ENCODE data around the gene METAP1.
"Not testable (repeated sequence)": the region's sequence is repeated elsewhere in the genome, so short reads cannot be mapped to it uniquely, and the experiment has no call there.

METAP1 gene

DNA sequence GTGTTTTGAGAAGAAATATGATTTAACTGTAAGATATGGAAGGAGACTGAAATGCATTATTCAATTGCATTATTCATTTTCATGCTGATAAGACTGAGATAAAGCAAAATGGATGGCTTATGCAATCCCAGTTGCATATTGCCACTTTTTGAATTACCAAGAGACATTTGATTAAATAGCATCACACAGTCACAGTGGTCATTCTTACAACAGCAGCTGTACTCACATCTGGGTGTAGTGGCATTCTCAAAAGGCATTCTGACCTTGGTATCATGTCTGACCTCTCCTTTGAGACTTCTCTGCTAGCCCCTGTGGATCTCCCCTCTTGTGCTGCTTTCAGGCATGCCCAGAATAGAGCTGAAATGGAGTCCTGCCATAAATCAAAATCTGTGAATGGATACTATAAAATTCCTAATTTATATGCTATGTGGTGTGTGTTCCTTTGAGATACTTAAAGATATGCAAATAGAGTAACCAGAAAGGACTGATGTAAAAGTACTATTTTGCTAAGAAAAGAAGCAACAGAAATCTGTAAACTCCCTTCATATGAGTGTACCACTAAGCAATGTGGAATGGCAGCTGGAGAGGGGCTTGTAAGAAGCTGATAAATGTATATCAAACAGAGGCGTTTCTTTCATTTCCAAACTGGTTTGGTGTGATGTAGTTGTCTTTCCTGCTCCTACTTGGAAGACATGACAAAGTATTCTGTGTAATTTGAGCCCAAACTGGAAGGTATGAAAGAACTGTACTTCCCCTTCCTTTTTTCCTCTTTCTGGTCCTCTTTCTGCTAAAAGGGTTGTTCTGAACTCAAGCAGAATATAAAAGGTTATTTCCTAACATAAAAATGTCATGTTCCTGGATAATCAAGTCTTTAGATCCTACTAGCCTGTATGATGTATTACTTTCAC lies 25.4 kb upstream of the METAP1 start:
- Histone ChIP-seq H3K4me3 (ENCODE audit: low read depth in 1 of 2, low read length in 2 of 2) (no peak overlapping the region), H3K36me3 (ENCODE audit: control insufficient read depth in 1 of 2, insufficient read depth in 2 of 2, low read length in 2 of 2) (no peaks in the 10 kb centered on the region), H3K9me3 (ENCODE audit: control insufficient read depth in 1 of 2, low read length in 2 of 2) (no peaks in the 10 kb centered on the region), H3K27me3 (ENCODE audit: low read depth, low read length) (no peaks in the 10 kb centered on the region), H3K4me1 (ENCODE audit: control insufficient read depth in 1 of 2, insufficient read depth in 2 of 2, low read length in 2 of 2) (no peaks in the 10 kb centered on the region), H3K27ac (ENCODE audit: low read length) (no peak overlapping the region)

GRCh38 chr4:98976716-98977115 lies 18.8 kb upstream of the METAP1 start:
- H3K4me3 ChIP-seq (ENCODE audit: low read depth in 1 of 2, low read length in 2 of 2): no peak overlapping the region
- H3K36me3 ChIP-seq (ENCODE audit: control insufficient read depth in 1 of 2, insufficient read depth in 2 of 2, low read length in 2 of 2): no peaks in the 10 kb centered on the region
- no peak overlapping the region for H3K27ac ChIP-seq (ENCODE audit: low read length)

DNA sequence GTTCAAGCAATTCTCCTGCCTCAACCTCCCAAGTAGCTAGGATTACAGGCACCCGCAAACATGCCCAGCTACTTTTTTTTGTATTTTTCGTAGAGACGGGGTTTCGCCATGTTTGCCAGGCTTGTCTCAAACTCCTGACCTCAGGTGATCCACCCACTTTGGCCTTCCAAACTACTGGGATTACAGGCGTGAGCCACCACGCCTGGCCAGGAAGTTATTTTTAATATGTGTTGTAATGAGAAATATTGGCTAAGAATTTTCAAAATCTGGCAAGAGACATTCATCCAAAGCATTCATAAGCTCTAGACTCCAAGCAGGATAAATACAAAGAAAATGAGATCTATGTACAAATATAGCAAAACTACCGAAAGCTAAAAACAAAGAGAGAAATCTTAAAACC lies 18.0 kb upstream of the METAP1 start:
- no peak overlapping the region for H3K4me3 ChIP-seq (ENCODE audit: low read depth in 1 of 2, low read length in 2 of 2)
- no peaks in the 10 kb centered on the region for H3K27me3 ChIP-seq (ENCODE audit: low read depth, low read length)
- H3K27ac ChIP-seq (ENCODE audit: low read length): no peak overlapping the region
- no peaks in the 10 kb centered on the region for H3K36me3 ChIP-seq (ENCODE audit: control insufficient read depth in 1 of 2, insufficient read depth in 2 of 2, low read length in 2 of 2)
- no peaks in the 10 kb centered on the region for H3K4me1 ChIP-seq (ENCODE audit: control insufficient read depth in 1 of 2, insufficient read depth in 2 of 2, low read length in 2 of 2)
- H3K9me3 ChIP-seq (ENCODE audit: control insufficient read depth in 1 of 2, low read length in 2 of 2): no peaks in the 10 kb centered on the region

More at GRCh38 chr4:98976716-98977115, 18.8 kb upstream of the METAP1 start:
- Histone ChIP-seq H3K4me1 (ENCODE audit: control insufficient read depth in 1 of 2, insufficient read depth in 2 of 2, low read length in 2 of 2) (no peaks in the 10 kb centered on the region), H3K27me3 (ENCODE audit: low read depth, low read length) (no peaks in the 10 kb centered on the region), H3K9me3 (ENCODE audit: control insufficient read depth in 1 of 2, low read length in 2 of 2) (no peaks in the 10 kb centered on the region)

DNA sequence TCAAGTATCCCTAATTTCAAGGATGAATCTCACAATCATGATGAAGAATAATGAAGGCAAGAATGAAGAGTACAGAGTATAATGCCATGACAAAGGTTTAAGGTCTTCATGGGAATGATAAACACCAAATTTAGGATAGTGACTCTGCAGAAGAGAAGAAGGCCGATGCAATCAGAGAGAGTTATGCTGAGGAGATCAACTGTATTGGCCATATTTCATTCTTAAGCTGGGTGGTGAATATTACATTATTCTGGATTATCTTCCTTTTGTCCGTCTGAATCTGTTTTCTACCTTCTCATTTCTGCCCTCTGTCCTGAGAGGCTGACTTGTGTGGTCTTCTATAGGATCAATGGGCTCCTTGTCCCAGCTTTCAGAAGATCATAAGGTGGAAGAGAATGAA lies 7.8 kb upstream of the METAP1 start:
- Histone ChIP-seq H3K4me1 (ENCODE audit: control insufficient read depth in 1 of 2, insufficient read depth in 2 of 2, low read length in 2 of 2) (no peaks in the 10 kb centered on the region), H3K9me3 (ENCODE audit: control insufficient read depth in 1 of 2, low read length in 2 of 2) (no peaks in the 10 kb centered on the region), H3K27me3 (ENCODE audit: low read depth, low read length) (no peaks in the 10 kb centered on the region), H3K4me3 (ENCODE audit: low read depth in 1 of 2, low read length in 2 of 2) (no peak overlapping the region), H3K36me3 (ENCODE audit: control insufficient read depth in 1 of 2, insufficient read depth in 2 of 2, low read length in 2 of 2) (no peaks in the 10 kb centered on the region), H3K27ac (ENCODE audit: low read length) (no peak overlapping the region)

DNA sequence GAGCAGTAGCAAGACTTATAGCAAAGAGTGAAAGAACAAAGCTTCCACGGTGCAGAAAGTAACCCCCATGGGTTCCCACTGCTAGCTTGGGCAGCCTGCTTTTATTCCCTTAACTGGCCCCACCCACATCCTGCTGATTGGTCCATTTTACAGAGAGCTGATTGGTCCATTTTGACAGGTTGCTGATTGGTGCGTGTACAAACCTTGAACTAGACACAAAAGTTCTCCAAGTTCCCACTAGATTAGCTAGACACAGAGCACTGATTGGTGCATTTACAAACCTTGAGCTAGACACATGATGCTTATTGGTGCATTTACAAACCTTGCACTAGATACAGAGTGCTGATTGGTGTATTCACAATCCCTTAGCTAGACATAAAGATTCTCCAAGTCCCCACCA lies 2.7 kb upstream of the METAP1 start:
- H3K4me1 ChIP-seq (ENCODE audit: control insufficient read depth in 1 of 2, insufficient read depth in 2 of 2, low read length in 2 of 2): peaks cover 0 to 13% of the 10 kb centered on the region in 2 donors

GRCh38 chr4:98993419-98994071 lies 2.0 kb upstream of the METAP1 start:
- Histone ChIP-seq H3K27ac (ENCODE audit: low read length) (no peak overlapping the region), H3K4me3 (ENCODE audit: low read depth in 1 of 2, low read length in 2 of 2) (no peak overlapping the region), H3K36me3 (ENCODE audit: control insufficient read depth in 1 of 2, insufficient read depth in 2 of 2, low read length in 2 of 2) (no peaks in the 10 kb centered on the region), H3K27me3 (ENCODE audit: low read depth, low read length) (no peaks in the 10 kb centered on the region), H3K4me1 (ENCODE audit: control insufficient read depth in 1 of 2, insufficient read depth in 2 of 2, low read length in 2 of 2) (peaks cover 0 to 13% of the 10 kb centered on the region in 2 donors), H3K9me3 (ENCODE audit: control insufficient read depth in 1 of 2, low read length in 2 of 2) (no peaks in the 10 kb centered on the region)

More for the DNA sequence above, 2.7 kb upstream of the METAP1 start:
- not testable (repeated sequence) for H3K36me3 ChIP-seq (ENCODE audit: control insufficient read depth in 1 of 2, insufficient read depth in 2 of 2, low read length in 2 of 2); H3K4me3 ChIP-seq (ENCODE audit: low read depth in 1 of 2, low read length in 2 of 2); H3K27ac ChIP-seq (ENCODE audit: low read length); H3K27me3 ChIP-seq (ENCODE audit: low read depth, low read length); H3K9me3 ChIP-seq (ENCODE audit: control insufficient read depth in 1 of 2, low read length in 2 of 2)

GRCh38 chr4:98994474-98995182 lies 893 bp upstream of the METAP1 start:
- no peaks in the 10 kb centered on the region for H3K27me3 ChIP-seq (ENCODE audit: low read depth, low read length)
- H3K36me3 ChIP-seq (ENCODE audit: control insufficient read depth in 1 of 2, insufficient read depth in 2 of 2, low read length in 2 of 2): no peaks in the 10 kb centered on the region
- H3K27ac ChIP-seq (ENCODE audit: low read length): peak overlapping the region; percentile 93
- H3K4me1 ChIP-seq (ENCODE audit: control insufficient read depth in 1 of 2, insufficient read depth in 2 of 2, low read length in 2 of 2): peaks cover 0 to 13% of the 10 kb centered on the region in 2 donors
- H3K9me3 ChIP-seq (ENCODE audit: control insufficient read depth in 1 of 2, low read length in 2 of 2): no peaks in the 10 kb centered on the region
- peak overlapping the region; percentile 70 to 89 for H3K4me3 ChIP-seq (ENCODE audit: low read depth in 1 of 2, low read length in 2 of 2)

DNA sequence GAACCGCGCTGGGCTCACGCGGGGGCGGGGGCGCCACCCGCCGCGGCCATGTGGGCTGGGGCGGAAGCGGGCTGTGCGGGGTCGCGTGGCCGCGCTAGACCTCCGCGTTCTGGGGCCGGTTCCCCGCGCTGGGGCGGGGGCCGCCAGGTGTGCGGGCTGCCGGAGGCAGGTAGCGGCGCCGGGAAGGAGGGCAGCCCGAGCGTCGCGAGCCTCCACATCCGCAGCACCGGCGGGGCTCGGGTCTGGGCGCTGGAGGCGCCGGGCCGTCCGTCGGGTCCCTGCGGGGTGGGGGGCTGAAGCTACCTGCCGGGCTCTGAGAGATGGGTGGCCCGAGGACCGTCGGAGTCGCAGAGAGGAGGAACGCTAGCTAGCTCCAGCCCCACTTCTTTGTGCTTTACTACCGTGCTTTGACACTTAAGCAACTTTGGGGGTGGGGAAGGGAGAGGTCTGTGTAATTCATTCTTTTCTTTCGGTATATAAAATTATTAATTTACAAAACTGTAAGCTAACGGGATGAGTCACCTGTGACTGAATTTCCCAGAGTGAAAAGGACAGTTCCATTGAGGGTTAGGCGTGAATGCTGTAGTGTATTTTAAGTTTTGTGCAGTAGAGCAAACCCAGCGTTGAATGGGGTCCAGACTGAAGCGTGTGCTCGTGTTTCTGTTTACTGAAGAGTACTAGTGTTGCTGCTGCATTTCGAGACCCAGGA lies 689 bp downstream of the METAP1 start:
- Histone ChIP-seq H3K9me3 (ENCODE audit: control insufficient read depth in 1 of 2, low read length in 2 of 2) (no peaks in the 10 kb centered on the region), H3K27me3 (ENCODE audit: low read depth, low read length) (no peaks in the 10 kb centered on the region), H3K27ac (ENCODE audit: low read length) (peak overlapping the region; percentile 65), H3K36me3 (ENCODE audit: control insufficient read depth in 1 of 2, insufficient read depth in 2 of 2, low read length in 2 of 2) (no peaks in the 10 kb centered on the region), H3K4me1 (ENCODE audit: control insufficient read depth in 1 of 2, insufficient read depth in 2 of 2, low read length in 2 of 2) (peaks cover 0 to 13% of the 10 kb centered on the region in 2 donors), H3K4me3 (ENCODE audit: low read depth in 1 of 2, low read length in 2 of 2) (peak overlapping the region; percentile 77 to 89)

DNA sequence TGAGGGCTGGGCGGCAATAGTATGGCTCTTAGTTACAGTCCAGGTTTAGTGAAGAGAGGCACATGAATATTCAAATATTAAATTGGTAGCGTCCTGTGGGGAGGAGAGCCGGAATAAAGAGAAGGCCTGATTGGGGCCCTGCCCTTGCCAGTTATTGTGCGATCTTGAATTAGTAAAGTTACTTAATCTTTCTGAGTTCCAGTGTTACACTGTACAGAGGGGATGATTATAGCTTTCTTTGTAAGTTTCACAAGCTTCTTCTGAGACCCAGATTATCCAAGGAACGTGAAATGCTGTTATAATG lies 1.2 kb downstream of the METAP1 start:
- peak overlapping the region; percentile 77 to 89 for H3K4me3 ChIP-seq (ENCODE audit: low read depth in 1 of 2, low read length in 2 of 2)
- peaks cover 0 to 13% of the 10 kb centered on the region in 2 donors for H3K4me1 ChIP-seq (ENCODE audit: control insufficient read depth in 1 of 2, insufficient read depth in 2 of 2, low read length in 2 of 2)
- H3K36me3 ChIP-seq (ENCODE audit: control insufficient read depth in 1 of 2, insufficient read depth in 2 of 2, low read length in 2 of 2): no peaks in the 10 kb centered on the region
- no peaks in the 10 kb centered on the region for H3K27me3 ChIP-seq (ENCODE audit: low read depth, low read length)
- H3K27ac ChIP-seq (ENCODE audit: low read length): peak overlapping the region; percentile 65
- no peaks in the 10 kb centered on the region for H3K9me3 ChIP-seq (ENCODE audit: control insufficient read depth in 1 of 2, low read length in 2 of 2)

GRCh38 chr4:98997166-98997565 lies 1.6 kb downstream of the METAP1 start:
- H3K36me3 ChIP-seq (ENCODE audit: control insufficient read depth in 1 of 2, insufficient read depth in 2 of 2, low read length in 2 of 2): no peaks in the 10 kb centered on the region
- no peak overlapping the region for H3K27ac ChIP-seq (ENCODE audit: low read length)
- H3K9me3 ChIP-seq (ENCODE audit: control insufficient read depth in 1 of 2, low read length in 2 of 2): no peaks in the 10 kb centered on the region
- no peaks in the 10 kb centered on the region for H3K27me3 ChIP-seq (ENCODE audit: low read depth, low read length)
- H3K4me1 ChIP-seq (ENCODE audit: control insufficient read depth in 1 of 2, insufficient read depth in 2 of 2, low read length in 2 of 2): peaks cover 0 to 13% of the 10 kb centered on the region in 2 donors
- peak overlapping the region; percentile 77 to 89 for H3K4me3 ChIP-seq (ENCODE audit: low read depth in 1 of 2, low read length in 2 of 2)

DNA sequence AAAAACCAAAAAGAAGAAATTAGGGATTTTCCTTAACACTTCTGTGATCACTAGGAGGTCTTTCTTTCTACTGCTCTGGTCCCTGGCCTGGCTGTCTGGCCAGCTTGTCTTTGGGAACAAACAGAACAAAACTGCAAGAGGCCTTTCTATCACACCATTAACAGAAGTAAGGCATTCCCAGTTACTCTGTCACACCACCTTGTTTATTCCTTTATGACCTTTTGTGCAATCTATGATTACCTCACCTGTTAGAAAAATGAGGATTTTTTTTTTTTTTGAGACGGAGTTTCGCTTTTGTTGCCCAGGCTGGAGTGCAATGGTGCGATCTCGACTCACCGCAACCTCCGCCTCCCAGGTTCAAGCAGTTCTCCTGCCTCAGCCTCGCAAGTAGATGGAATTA lies 3.0 kb downstream of the METAP1 start:
- H3K4me3 ChIP-seq (ENCODE audit: low read depth in 1 of 2, low read length in 2 of 2): no peak overlapping the region
- no peaks in the 10 kb centered on the region for H3K36me3 ChIP-seq (ENCODE audit: control insufficient read depth in 1 of 2, insufficient read depth in 2 of 2, low read length in 2 of 2)
- no peak overlapping the region for H3K27ac ChIP-seq (ENCODE audit: low read length)
- no peaks in the 10 kb centered on the region for H3K27me3 ChIP-seq (ENCODE audit: low read depth, low read length)
- H3K4me1 ChIP-seq (ENCODE audit: control insufficient read depth in 1 of 2, insufficient read depth in 2 of 2, low read length in 2 of 2): peaks cover 0 to 13% of the 10 kb centered on the region in 2 donors
- H3K9me3 ChIP-seq (ENCODE audit: control insufficient read depth in 1 of 2, low read length in 2 of 2): no peaks in the 10 kb centered on the region
